Mesendoderm (in vitro differentiated cells): ENCODE results near the gene NUDT19.

Experiments
- DNase-seq: peaks from one replicate; pipeline ENCODE4 v3.0.0; 2013
- H2AK5ac ChIP-seq: 2 replicates; pipeline ENCODE4 v1.6.1; 2013; ENCODE audit warnings: low read length, inconsistent platforms
- H2BK120ac ChIP-seq: 2 replicates; pipeline ENCODE4 v1.6.1; 2013; ENCODE audit warnings: low read depth, mild to moderate bottlenecking, low read length, moderate library complexity, mixed read lengths
- H2BK15ac ChIP-seq: replicated peaks from 2 replicates; pipeline ENCODE4 v1.6.1; 2013; ENCODE audit warnings: low read depth, mild to moderate bottlenecking, moderate library complexity
- H2BK5ac ChIP-seq: 2 replicates; pipeline ENCODE4 v1.6.1; 2013; ENCODE audit warnings: low read length, inconsistent platforms
- H3K18ac ChIP-seq: 2 replicates; pipeline ENCODE4 v1.6.1; 2013; ENCODE audit warnings: mild to moderate bottlenecking, low read length, mixed read lengths
- H3K23ac ChIP-seq: one replicate; pipeline ENCODE4 v1.6.1; 2013; ENCODE audit warnings: low read length
- H3K27ac ChIP-seq: 2 replicates; pipeline ENCODE4 v1.5.1; 2013; ENCODE audit warnings: low read depth, mild to moderate bottlenecking, inconsistent platforms, low read length, moderate library complexity
- H3K27me3 ChIP-seq: 2 replicates; pipeline ENCODE4 v1.6.1; 2013; ENCODE audit warnings: low read length, control low read depth, mild to moderate bottlenecking, inconsistent platforms; ENCODE audit not compliant: insufficient read depth, poor library complexity
- H3K36me3 ChIP-seq: 2 replicates; pipeline ENCODE4 v1.6.1; 2013; ENCODE audit warnings: low read length, inconsistent platforms; ENCODE audit not compliant: control insufficient read depth, insufficient read depth
- H3K4ac ChIP-seq: one replicate; pipeline ENCODE4 v1.6.1; 2013; ENCODE audit warnings: low read depth, mild to moderate bottlenecking, low read length, moderate library complexity
- H3K4me1 ChIP-seq: 2 replicates; pipeline ENCODE4 v1.6.1; 2013; ENCODE audit warnings: low read depth, low read length, inconsistent platforms; ENCODE audit not compliant: control insufficient read depth
- H3K4me2 ChIP-seq: 2 replicates; pipeline ENCODE4 v1.6.1; 2013; ENCODE audit warnings: low read length
- H3K4me3 ChIP-seq: 2 replicates; pipeline ENCODE4 v1.5.1; 2013; ENCODE audit warnings: mild to moderate bottlenecking, low read length
- H3K56ac ChIP-seq: one replicate; pipeline ENCODE4 v1.6.1; 2013; ENCODE audit warnings: low read length
- H3K79me1 ChIP-seq: 2 replicates; pipeline ENCODE4 v1.6.1; 2013; ENCODE audit warnings: low read length, inconsistent platforms
- H3K79me2 ChIP-seq: 2 replicates; pipeline ENCODE4 v1.6.1; 2013; ENCODE audit warnings: mild to moderate bottlenecking, low read length; ENCODE audit not compliant: control insufficient read depth, insufficient read depth
- H3K9ac ChIP-seq: 2 replicates; pipeline ENCODE4 v1.6.1; 2013; ENCODE audit warnings: low read length, inconsistent platforms
- H4K5ac ChIP-seq: one replicate; pipeline ENCODE4 v1.6.1; 2013; ENCODE audit warnings: low read length
- H4K8ac ChIP-seq: one replicate; pipeline ENCODE4 v1.6.1; 2013; ENCODE audit warnings: low read depth, mild to moderate bottlenecking, control low read depth, low read length, moderate library complexity
- WGBS: extraction: QIAGEN DNeasy Blood & Tissue Kit; methylation state at CpG from one replicate; pipeline ENCODE4 v1.1.7; 2013; ENCODE audit warnings: low lambda C conversion rate, missing lambda C conversion rate; ENCODE audit not compliant: insufficient coverage; ENCODE audit errors: extremely low coverage; 5-methylcytosine and 5-hydroxymethylcytosine counted together

Gene NUDT19

DNA sequence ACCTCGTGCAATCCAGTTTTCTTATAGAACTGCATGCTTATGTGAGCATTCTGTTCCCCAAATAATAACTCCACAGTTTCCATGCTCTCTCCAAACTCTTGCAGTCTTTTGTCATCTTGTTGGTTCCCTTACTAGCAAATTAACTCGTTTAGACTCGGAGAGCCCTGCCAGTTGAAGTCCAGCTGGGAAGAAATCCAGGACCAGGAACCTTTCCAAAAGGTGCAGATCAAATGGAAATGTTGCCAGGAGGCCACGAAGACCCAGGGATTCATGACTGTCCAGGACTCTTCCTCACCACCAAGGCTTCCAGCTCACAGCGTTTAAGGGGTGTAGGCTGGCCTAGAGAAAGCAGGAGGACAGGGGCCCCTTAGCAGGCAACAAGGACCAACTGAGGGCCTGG, 25.9 kb downstream of the NUDT19 start:
- no peak overlapping the region for H3K4me2 ChIP-seq
- no peak overlapping the region for H3K4me3 ChIP-seq
- H3K27ac ChIP-seq: no peak overlapping the region
- no peak overlapping the region for H2BK120ac ChIP-seq
- no peak overlapping the region for H3K9ac ChIP-seq
- no peak overlapping the region for H2BK15ac ChIP-seq
- H3K79me1 ChIP-seq: no peaks in the 10 kb centered on the region
- no peak overlapping the region for H2BK5ac ChIP-seq
- no peak for DNase-seq
- no peaks in the 10 kb centered on the region for H3K4me1 ChIP-seq
- no peak overlapping the region for H4K8ac ChIP-seq
- H4K5ac ChIP-seq: no peak overlapping the region
- H3K4ac ChIP-seq: no peak overlapping the region
- no peak overlapping the region for H3K23ac ChIP-seq
- no peak overlapping the region for H3K56ac ChIP-seq
- no peaks in the 10 kb centered on the region for H3K27me3 ChIP-seq
- H3K18ac ChIP-seq: no peak overlapping the region
- H3K36me3 ChIP-seq: no peaks in the 10 kb centered on the region
- H3K79me2 ChIP-seq: no peaks in the 10 kb centered on the region
- no peak overlapping the region for H2AK5ac ChIP-seq
- no CpG with 5 or more reads among the region's 5 CpGs for WGBS

DNA sequence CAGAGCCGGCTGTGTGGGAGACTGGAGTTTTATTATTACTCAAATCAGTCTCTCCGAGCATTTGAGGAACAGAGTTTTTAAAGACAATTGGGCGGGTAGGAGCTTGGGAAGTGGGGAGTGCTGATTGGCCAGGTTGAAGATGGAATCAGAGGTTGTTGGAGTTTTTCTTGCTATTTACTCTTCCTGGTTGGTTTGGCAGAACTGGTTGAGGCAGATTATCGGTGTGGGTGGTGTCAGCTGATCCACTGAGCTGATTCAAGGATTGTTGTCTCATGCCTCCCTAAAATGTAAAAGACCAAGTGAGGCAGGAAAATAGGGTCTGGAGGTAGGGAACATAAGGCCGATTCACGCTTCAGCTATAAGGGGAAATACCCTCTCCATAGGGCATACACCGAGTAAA, 26.7 kb downstream of the NUDT19 start:
- Histone ChIP-seq H3K36me3 (no peaks in the 10 kb centered on the region), H3K56ac (no peak overlapping the region), H4K5ac (no peak overlapping the region), H3K79me1 (no peaks in the 10 kb centered on the region), H4K8ac (peak overlapping the region; percentile 56), H3K4me3 (no peak overlapping the region), H3K9ac (no peak overlapping the region), H3K4ac (no peak overlapping the region), H3K79me2 (no peaks in the 10 kb centered on the region), H3K27ac (no peak overlapping the region), H3K18ac (no peak overlapping the region), H2BK15ac (no peak overlapping the region), H3K4me1 (no peaks in the 10 kb centered on the region), H3K27me3 (no peaks in the 10 kb centered on the region), H2BK120ac (no peak overlapping the region), H2BK5ac (no peak overlapping the region), H3K4me2 (no peak overlapping the region), H3K23ac (no peak overlapping the region), H2AK5ac (no peak overlapping the region)
- WGBS: no CpG with 5 or more reads among the region's 7 CpGs
- no peak for DNase-seq

DNA sequence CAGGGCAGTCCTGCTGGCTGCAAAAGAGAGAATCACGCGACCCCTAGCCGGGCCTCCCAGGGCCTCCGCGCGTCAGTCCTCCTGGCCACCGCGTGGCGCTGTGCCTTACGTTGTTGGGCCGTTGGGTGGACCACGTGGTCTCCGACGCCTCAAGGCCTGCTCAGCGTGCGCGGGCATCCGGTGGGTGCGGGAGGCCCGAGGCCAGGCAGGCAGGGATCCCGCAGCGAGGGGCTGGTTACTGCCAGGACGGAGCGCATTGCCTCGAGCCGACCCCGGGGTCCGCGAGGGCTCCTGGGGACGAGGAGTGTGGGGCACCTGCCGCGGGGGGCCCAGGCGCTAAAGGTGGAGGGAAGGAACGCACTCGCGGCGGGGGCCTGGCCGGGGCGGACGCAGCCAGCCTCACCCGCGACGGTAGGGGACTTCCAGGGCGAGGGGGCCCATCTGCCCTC, 28.0 kb downstream of the NUDT19 start, which contains the start of gene TDRD12:
Gene TDRD12 (plus strand): TSS at position 157 of the 449 bp plus-strand sequence. CDS start 306 bp downstream, outside the sequence.
- Histone ChIP-seq H3K79me1 (no peaks in the 10 kb centered on the region), H3K4me1 (no peaks in the 10 kb centered on the region), H4K8ac (peak within 1 kb of the TSS; percentile 56), H2BK120ac (no peak within 1 kb of the TSS), H3K36me3 (no peaks in the 10 kb centered on the region), H3K56ac (no peak within 1 kb of the TSS), H3K18ac (no peak within 1 kb of the TSS), H3K27me3 (no peaks in the 10 kb centered on the region), H3K4ac (no peak within 1 kb of the TSS), H2BK15ac (no peak within 1 kb of the TSS), H2AK5ac (no peak within 1 kb of the TSS), H3K27ac (no peak within 1 kb of the TSS), H3K23ac (no peak within 1 kb of the TSS), H3K9ac (no peak within 1 kb of the TSS), H4K5ac (no peak within 1 kb of the TSS), H3K79me2 (no peaks in the 10 kb centered on the region), H3K4me3 (no peak within 1 kb of the TSS), H2BK5ac (no peak within 1 kb of the TSS), H3K4me2 (no peak within 1 kb of the TSS)
- WGBS: no CpG with 5 or more reads among the region's 44 CpGs
- DNase-seq: peak; percentile 18

DNA sequence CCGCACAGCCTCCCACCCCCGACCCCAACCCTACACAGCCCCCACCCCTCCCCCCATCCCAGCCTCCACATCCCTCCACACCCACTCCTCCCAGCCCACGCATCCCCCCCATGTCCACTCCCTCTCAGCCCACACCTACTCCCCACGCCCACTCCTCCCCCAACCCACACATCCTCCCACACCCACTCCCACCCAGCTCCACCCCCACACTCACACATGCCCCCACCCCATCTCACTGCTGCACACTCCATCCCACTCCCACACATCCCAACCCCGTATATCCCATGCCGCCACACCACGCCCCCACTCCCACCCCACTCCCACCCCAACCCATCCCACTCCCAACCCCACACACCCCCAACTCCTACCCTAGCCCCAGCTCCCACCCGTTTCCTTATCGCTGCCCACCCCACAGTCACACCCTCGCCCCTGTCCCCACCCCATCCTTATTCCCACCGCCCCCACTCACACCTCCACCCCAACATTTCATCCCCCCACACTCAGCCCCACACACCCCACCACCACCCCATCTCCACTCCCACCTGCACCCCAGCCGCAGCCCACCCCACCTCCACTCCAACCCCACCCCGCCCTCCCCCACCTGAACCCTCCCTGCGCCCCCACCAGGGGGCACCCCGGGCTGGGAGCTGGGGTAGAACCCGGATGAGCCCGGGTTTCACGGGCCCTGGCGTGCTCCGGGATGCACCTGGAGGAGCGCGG, 28.8 kb downstream of the NUDT19 start:
- no peak overlapping the region for H3K27ac ChIP-seq
- H4K5ac ChIP-seq: no peak overlapping the region
- H3K4me2 ChIP-seq: no peak overlapping the region
- no peak for DNase-seq
- no peaks in the 10 kb centered on the region for H3K4me1 ChIP-seq
- H3K18ac ChIP-seq: no peak overlapping the region
- no peak overlapping the region for H3K56ac ChIP-seq
- H3K4ac ChIP-seq: no peak overlapping the region
- H3K79me1 ChIP-seq: no peaks in the 10 kb centered on the region
- H4K8ac ChIP-seq: no peak overlapping the region
- H3K9ac ChIP-seq: no peak overlapping the region
- H2BK5ac ChIP-seq: no peak overlapping the region
- H3K36me3 ChIP-seq: no peaks in the 10 kb centered on the region
- no peak overlapping the region for H2BK15ac ChIP-seq
- H2BK120ac ChIP-seq: no peak overlapping the region
- no CpG with 5 or more reads among the region's 22 CpGs for WGBS
- H3K79me2 ChIP-seq: no peaks in the 10 kb centered on the region
- no peak overlapping the region for H2AK5ac ChIP-seq
- no peaks in the 10 kb centered on the region for H3K27me3 ChIP-seq
- no peak overlapping the region for H3K23ac ChIP-seq
- no peak overlapping the region for H3K4me3 ChIP-seq

DNA sequence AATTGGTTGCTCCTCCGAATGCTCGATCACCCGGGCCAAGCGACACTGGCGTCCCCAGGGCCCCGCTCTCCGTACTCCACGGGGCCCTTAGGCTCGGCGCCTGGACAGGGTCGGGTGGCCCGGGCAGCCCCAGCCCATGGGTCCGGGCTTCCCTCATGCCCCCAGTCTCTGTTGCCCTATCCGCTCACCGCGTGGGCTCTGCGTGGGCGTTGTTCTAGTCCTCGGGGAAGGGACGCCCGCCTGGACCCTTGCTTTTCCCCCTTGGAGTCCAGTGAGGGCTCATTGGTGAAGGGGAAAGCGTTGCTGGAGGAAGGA, 29.3 kb downstream of the NUDT19 start:
- H3K23ac ChIP-seq: no peak overlapping the region
- H3K27me3 ChIP-seq: no peaks in the 10 kb centered on the region
- no peaks in the 10 kb centered on the region for H3K36me3 ChIP-seq
- no peaks in the 10 kb centered on the region for H3K79me2 ChIP-seq
- H3K9ac ChIP-seq: no peak overlapping the region
- no peak overlapping the region for H2BK5ac ChIP-seq
- H2BK15ac ChIP-seq: no peak overlapping the region
- H3K4me3 ChIP-seq: no peak overlapping the region
- H3K56ac ChIP-seq: no peak overlapping the region
- H3K4me1 ChIP-seq: no peaks in the 10 kb centered on the region
- H4K8ac ChIP-seq: no peak overlapping the region
- no CpG with 5 or more reads among the region's 22 CpGs for WGBS
- H3K79me1 ChIP-seq: no peaks in the 10 kb centered on the region
- DNase-seq: no peak
- H3K4me2 ChIP-seq: no peak overlapping the region
- no peak overlapping the region for H2BK120ac ChIP-seq
- H3K27ac ChIP-seq: no peak overlapping the region
- no peak overlapping the region for H3K4ac ChIP-seq
- no peak overlapping the region for H2AK5ac ChIP-seq
- no peak overlapping the region for H4K5ac ChIP-seq
- H3K18ac ChIP-seq: no peak overlapping the region

DNA sequence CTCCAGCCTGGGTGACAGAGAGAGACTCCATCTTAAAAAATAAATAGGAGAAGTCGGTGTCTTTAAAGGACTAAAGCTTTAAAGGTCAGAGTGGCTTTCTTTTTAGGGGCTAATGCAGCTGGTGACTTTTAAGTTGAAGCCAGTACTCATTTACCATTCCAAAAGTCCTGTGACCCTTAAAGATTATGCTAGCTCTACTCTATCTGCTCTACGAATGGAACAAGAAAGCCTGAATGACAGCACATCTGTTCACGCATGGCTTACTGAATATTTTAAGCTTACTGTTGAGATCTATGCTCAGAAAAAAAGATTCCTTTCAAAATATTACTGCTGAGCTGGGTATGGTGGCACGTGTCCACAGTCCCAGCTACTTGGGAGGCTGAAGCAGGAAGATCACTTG, 44.3 kb downstream of the NUDT19 start:
- no peak for DNase-seq
- Histone ChIP-seq H3K27ac (no peak overlapping the region), H3K9ac (no peak overlapping the region), H4K8ac (no peak overlapping the region), H3K79me1 (no peaks in the 10 kb centered on the region), H2BK5ac (no peak overlapping the region), H3K4me2 (no peak overlapping the region), H3K56ac (no peak overlapping the region), H4K5ac (no peak overlapping the region), H3K4me3 (no peak overlapping the region), H3K36me3 (no peaks in the 10 kb centered on the region), H2BK15ac (no peak overlapping the region), H2AK5ac (no peak overlapping the region), H3K79me2 (no peaks in the 10 kb centered on the region), H2BK120ac (no peak overlapping the region), H3K18ac (no peak overlapping the region), H3K23ac (no peak overlapping the region), H3K27me3 (no peaks in the 10 kb centered on the region), H3K4me1 (no peaks in the 10 kb centered on the region), H3K4ac (no peak overlapping the region)
- WGBS: no CpG with 5 or more reads among the region's 4 CpGs
